NCI-H524 (cell line): Measurements from ENCODE around the gene VPS13C.
"Not testable (repeated sequence)": the region's sequence is repeated elsewhere in the genome, so short reads cannot be mapped to it uniquely, and the experiment has no call there.

ENCODE experiments used
- DNase-seq, 2 experiments: peaks; one replicate each; lab custom pipeline; 2025; lab: John Stamatoyannopoulos, UW

VPS13C gene

GRCh38 chr15:62069551-62069950 is 9.3 kb upstream of the VPS13C start:
- DNase-seq, result no peak

- DNase-seq, result no peak
Observed at GRCh38 chr15:62068810-62069167, 8.5 kb upstream of the VPS13C start.

DNA sequence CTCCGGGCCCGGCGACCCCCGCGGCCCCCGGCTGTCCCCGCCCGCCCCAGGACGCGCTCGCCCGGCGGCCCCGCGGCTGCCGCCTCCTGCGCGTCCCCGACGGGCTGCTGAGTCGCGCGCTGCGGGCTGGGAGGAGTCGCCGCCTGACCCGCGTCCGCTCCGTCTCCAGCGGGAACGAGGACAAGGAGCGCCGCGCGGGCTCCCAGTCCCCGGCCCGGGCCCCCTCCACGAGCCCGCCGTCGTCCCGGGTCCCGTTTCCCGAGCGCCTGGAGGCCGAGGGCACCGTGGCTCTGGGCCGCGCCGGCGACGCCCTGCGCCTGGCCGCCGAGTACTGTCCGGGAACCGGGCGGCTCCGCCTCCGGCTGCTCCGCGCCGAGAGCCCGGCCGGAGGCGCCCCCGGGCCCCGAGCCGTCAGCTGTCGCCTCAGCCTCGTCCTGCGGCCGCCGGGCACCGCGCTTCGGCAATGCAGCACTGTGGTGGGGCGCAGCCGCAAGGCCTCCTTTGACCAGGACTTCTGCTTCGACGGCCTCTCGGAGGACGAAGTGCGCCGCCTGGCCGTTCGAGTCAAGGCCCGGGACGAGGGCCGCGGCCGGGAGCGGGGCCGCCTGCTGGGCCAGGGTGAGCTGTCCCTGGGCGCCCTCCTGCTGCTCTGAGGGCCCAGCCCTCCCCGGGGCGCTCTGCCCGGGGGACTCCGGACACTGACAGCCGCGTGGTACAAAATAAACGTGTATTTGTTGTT is 8.0 kb upstream of the VPS13C start:
- DNase-seq, result peak in 1 of 2 experiments; percentile 44

DNA sequence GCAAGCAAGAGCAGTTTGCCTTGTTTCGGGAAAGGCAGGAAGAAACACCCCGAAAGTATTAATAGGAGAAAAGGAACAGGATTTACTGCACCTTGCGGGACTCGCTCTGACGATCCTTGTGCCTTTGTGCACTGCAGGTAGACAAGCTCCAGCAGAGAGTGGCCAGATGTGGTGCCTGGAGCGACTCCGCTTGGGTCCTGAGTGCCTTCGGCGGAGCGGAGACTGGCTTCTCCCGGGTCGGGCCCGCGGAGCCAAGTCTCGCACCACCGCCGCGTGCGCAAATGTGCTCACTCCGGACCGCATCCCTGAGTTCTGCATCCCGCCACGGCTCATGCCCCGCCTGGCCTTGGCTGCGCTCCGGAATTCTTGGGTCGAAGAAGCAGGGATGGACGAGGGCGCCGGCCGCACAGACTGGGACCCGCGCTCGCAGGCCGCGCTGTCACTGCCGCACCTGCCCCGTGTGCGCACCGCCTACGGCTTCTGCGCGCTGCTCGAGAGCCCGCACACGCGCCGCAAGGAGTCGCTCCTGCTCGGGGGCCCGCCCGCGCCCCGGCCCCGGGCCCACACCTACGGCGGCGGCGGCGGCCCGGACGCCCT is 7.3 kb upstream of the VPS13C start:
- peak in 1 of 2 experiments; percentile 55 for DNase-seq

- DNase-seq, result peak; percentile 73 to 88
Observed at GRCh38 chr15:62066663-62067447, 6.6 kb upstream of the VPS13C start, which contains the start of gene C2CD4A. TSS of gene C2CD4A (plus strand) at chr15:62066977. CDS start at chr15:62067614, 637 bp downstream.

DNA sequence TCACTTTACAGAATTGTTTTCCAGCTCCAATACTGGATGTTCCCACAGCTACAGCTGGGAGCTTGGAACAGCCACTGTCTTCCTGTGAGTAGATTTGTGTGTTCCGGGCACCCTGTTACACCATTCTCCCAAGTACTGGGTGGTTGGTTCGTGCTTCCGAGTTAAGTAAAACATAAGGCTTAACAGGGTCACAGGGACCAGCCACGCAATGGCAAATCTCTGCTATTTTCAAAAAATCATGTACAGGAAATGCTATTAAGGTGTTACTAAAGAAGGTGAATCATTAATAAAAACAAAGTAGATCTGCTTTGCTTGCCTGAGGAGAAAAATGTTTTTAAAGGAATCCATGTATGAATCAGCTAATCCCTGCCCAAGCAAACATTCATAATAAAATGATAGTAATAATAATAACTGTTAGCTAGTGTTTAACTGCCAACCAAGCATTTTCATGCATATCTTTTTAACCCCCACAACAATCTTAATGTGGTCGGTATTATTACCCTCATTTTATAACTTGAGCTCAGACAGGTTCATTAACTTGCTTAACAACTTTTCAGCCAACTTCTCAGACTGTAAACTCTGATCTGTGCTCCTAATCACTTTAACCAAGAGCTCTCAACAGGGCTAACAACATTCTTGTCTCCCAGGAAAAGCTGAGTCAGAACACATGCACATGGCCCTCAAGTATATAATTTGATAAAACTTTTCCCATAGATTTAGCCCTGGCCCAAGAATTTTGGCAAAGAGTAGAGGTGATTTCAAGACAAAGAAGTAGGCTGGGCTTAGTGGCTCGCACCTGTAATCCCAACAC is 3.8 kb upstream of the VPS13C start:
- DNase-seq, result no peak

DNA sequence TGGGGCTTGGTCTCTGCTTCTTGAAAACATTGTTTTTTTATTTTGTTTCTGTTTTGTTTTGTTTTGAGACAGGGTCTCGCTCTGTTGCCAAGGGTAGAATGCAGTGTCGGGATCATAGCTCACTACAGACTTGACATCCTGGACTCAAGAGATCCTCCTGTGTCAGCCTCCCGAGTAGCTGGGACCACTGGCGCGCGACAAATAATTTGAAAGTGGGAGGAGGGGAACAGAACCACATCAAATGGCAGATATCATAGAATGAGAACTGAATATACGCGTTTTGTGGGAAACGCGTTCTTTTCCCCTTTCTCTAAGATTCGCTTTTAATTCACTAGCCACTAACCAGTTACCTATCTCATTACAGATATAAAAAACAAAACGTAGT is 641 bp upstream of the VPS13C start:
- no peak for DNase-seq

- DNase-seq, result peak in 1 of 2 experiments; percentile 51
Observed at GRCh38 chr15:62059816-62060112, 483 bp downstream of the VPS13C start.

DNA sequence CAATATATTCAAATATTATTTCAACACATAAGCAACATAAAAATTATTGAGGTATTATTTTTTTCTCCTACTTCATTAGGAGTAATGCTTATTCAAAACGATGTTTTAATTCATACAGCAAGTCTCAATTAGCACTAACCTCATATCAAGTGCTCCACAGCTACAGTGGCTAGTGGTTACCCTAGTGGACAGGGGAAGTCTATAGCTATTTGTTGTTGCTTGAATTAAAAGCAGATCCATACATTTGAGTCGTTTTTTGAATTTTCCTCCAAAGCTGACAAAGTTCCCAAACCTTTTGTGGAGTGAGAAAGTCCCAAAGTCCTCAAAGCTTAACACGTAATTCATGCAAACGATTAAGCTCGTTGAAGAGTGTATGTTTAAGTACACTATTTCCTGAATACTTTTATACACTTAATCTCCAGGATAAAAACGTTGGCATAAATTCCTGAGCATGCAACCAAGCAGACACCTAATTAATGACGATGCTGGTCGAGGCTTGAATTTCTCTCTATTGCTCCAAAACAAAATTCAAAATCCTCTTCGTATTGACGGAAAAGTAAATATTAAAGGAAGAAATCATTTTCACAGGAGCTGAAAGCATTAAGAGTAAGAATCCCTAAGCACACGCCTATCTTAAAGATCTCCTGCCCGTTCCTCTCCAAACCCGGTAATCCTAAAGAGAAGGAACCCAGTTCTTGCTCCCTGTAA is 985 bp downstream of the VPS13C start:
- DNase-seq, result peak in 1 of 2 experiments; percentile 31

GRCh38 chr15:62058327-62059028 is 1.8 kb downstream of the VPS13C start:
- no peak for DNase-seq

- no peak for DNase-seq
Observed at GRCh38 chr15:62057341-62057980, 2.8 kb downstream of the VPS13C start.

- DNase-seq, result no peak
Observed at GRCh38 chr15:62054979-62055378, 5.3 kb downstream of the VPS13C start.

DNA sequence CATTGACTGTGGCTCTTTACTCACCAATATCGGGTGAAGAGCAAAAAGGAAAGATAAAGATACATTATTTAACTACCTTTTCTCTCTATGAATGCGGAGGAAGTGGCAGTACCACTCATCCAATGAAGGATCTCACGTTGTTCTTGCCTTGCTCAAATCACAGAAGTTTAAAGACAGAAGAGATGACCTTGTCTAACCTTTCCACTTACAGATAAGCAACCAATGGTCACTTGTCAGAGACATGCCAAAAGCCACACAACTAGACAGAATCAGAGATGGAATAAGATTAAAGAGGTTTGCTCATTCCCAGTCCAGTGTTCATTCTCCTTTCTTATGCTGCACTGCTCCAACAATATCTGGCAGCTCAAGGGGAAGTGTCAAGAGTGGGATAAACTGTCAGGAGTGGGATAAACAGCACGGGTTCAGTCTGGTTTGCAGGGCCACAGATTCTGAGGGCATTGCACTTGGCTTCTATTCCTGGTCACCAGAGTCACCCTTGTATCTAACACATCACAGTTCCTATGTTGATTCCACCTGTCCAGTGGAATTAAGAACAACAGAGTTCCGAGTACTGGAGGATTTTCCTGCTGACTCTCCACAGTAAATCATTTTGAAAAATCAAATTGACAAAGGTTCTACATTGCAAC is 6.7 kb downstream of the VPS13C start:
- DNase-seq, result no peak

DNA sequence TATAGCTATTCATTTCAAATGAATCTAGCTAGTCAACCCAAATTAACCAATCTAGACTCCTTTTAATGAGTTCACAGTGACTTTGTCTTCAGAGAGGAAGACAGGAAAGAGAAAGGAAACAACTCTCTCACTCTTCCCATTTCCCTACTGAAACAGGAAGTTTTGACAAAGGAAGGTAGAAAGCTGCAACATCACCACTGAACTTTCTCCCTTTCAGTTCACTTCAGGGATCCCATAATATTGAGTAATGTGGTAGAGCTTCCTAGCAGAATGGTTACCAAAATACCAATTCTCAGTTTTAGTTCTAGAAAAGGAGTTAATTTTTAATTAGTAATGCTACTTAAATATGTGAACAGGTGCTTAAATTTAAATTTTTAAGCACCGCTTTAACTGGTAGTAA is 7.5 kb downstream of the VPS13C start:
- no peak for DNase-seq

DNA sequence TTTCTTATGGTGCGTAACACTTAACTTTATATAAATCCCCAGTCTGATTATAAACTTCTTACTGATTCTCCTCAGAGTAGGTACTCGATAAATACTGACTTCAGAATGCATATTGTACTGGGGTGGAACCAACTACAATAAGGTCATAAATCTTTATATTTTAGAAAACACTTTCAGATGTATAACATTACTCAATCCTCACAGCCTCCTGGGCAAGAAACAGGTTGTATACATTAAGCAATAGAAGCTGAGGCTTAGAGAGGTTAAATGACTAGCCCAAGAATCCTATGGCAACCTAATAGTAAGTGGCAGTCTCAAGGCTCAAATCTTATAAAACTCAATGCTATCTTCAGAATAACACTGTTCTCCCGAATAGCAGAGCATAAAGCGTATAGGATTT is 9.1 kb downstream of the VPS13C start:
- no peak for DNase-seq

- no peak for DNase-seq
Observed at GRCh38 chr15:62050115-62050514, 10.1 kb downstream of the VPS13C start.

DNA sequence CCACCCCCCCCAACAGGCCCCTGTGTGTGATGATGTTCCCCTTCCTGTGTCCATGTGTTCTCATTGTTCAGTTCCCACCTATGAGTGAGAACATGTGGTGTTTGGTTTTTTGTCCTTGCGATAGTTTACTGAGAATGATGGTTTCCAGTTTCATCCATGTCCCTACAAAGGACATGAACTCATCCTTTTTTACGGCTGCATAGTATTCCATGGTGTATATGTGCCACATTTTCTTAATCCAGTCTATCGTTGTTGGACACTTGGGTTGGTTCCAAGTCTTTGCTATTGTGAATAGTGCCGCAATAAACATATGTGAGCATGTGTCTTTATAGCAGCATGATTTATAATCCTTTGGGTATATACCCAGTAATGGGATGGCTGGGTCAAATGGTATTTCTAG is 12.0 kb downstream of the VPS13C start:
- DNase-seq, result not testable (repeated sequence)

DNA sequence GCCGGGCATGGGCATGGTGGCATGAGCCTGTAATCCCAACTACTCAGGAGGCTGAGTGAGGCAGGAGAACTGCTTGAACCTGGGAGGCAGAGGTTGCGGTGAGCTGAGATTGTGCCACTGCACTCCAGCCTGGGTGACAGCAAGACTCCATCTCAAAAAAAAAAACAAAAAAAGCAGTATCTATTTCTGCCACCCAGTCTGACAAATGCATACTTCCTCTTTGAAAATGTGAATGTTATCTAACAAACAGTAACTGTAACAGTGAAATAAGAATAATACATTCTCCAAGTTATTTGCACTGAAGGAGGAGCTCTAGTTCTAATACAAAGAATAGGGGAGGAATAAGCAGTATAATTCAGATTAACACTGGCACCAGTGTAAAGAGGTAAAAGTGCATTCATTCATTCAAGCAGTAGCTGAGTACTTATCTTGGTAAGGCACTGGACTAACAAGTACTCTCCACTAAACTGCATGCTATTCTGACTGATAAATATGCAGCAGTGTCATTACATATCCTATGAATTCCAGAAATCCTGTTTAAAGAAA is 12.9 kb downstream of the VPS13C start:
- DNase-seq, result no peak

- no peak for DNase-seq
Observed at GRCh38 chr15:62046078-62046743, 14.0 kb downstream of the VPS13C start.
